Renal cortical epithelial cell (primary cell): Measurements from ENCODE around the gene SUPT3H. TPM values are rescaled to one million over a fixed set of nuclear protein-coding genes. Genes with fewer than 3 reads are reported as not detected.

ENCODE experiments used
- DNase-seq: peaks from one replicate; pipeline ENCODE4 v3.0.0-alpha.2; 2011; ENCODE audit warnings: low read depth
- total RNA-seq: library from RNA; depleted of rRNA; stranded (reverse); fragments of >200 nt; gene quantifications from 2 replicates; pipeline ENCODE4 v1.2.3, GENCODE V29; 2014

SUPT3H gene
- total RNA-seq, 1 donor from 2014 or later = 43.0 TPM

GRCh38 chr6:45118754-45119153 is 259.0 kb downstream of the SUPT3H start:
- no peak for DNase-seq

GRCh38 chr6:45116714-45117410 is 260.9 kb downstream of the SUPT3H start:
- peak; percentile 68 for DNase-seq

DNA sequence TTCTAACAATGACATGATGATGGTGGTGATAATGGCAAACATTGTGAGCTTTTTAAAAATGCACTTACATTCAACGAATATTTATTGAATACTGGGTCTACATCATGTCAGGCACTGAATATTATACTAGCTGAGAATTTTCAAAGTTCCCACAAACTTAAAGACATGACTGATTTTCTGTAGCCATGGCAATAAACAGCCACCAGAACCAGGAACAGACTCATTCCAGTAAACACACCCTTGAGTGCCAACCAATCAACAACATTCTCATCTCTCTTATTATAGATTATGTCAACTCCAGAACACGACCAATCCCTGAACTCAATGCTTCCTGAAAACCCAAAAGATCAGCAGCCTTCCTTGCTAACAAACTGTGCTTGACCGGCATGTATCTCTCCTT is 262.0 kb downstream of the SUPT3H start:
- DNase-seq = peak; percentile 71

DNA sequence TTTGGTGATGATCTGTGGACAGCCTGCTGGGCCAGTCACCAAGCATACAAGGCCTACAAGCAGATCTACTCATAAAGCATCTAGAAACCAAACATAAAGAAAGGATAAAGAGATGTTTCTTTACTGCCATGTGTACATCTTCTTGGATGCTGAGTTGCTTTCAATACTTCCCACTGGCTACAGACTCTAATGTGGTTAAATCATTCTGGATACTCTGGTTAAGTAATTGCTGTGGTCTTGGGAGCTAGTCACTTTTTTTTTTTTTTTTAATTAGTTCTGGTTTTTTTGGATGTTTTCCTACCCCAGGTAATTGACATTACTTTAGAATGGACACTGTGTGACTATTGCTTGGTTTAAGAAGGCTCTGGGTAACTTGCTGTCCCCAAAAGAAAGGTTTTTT is 265.0 kb downstream of the SUPT3H start:
- DNase-seq = no peak

GRCh38 chr6:45109551-45109950 is 268.2 kb downstream of the SUPT3H start:
- DNase-seq = no peak

- DNase-seq = no peak
Observed at GRCh38 chr6:45105170-45105820, 272.4 kb downstream of the SUPT3H start.

GRCh38 chr6:45104429-45104828 is 273.3 kb downstream of the SUPT3H start:
- DNase-seq = no peak

DNA sequence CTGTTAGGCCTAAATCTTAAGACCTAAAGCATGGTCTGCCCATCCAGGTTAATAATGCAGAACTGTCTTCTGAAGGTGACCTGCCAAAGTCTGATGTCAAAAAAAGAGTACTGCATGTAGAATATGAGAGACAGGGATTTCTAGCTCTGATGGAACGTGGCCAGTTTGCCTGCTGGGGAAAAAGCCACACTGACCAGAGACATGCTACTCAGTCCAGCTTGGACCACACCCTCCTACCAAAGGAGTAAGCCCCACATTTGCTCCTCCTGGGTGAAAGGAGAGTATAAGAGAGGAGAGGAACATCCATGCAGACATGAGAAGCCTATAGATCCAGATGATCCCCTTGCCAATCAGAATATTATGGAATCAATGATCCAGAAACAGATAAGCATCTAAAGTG is 279.5 kb downstream of the SUPT3H start:
- no peak for DNase-seq

- DNase-seq = no peak
Observed at GRCh38 chr6:45094831-45095230, 282.9 kb downstream of the SUPT3H start.

GRCh38 chr6:45092135-45092534 is 285.6 kb downstream of the SUPT3H start:
- DNase-seq = no peak

DNA sequence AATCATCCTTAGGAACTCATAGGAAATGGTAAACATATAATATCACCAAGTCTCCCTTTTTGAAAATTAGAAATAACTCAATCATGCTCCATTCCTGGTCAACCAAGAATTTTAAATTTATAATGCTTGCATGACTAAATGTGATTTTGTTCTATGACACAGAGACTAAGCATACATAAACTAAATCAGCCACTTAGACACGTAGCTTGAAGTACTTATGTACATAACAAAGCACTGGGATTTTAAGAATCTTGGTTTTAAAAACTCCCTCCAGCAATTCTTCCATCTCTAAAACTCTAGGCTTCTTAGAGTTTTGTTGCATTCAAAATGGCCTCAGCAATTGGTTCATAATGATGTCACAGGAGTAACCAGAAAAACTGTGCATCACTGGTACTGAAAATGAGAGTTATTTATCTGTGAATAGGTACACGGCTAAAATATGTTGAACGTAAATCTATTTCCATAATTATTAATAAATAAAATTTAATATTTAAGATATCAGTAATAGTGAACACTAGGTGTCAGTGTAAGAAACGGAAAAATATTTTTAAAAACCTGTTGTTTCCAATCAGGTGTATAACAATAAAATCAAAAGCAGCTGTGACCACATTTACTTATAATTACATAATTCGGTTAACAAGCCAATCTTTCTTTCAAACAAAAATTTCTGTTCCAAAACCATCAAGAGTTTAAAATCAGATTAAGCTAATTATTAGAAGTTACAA is 291.2 kb downstream of the SUPT3H start:
- DNase-seq = no peak

GRCh38 chr6:45084257-45084656 is 293.5 kb downstream of the SUPT3H start:
- no peak for DNase-seq

- no peak for DNase-seq
Observed at GRCh38 chr6:45082091-45082490, 295.6 kb downstream of the SUPT3H start.

GRCh38 chr6:45081634-45082033 is 296.1 kb downstream of the SUPT3H start:
- DNase-seq = no peak

DNA sequence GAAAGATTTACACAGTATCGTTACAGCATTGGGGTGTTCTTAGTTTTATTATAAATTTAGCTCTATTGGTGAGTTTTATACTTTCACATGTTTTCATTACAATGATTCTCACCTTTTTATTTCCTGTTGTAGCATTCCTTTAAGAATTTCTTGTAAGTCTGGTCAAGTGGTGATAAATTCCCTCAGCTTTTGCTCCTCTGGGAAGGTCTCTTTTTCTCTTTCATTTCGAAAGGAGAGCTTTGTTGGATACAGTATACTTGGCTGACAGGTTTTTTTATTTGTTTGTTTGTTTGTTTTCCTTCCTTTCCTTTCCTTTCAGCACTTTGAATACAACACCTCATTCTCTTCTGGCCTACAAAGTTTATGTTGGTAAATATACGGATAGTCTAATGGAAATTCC is 299.3 kb downstream of the SUPT3H start:
- DNase-seq = no peak

DNA sequence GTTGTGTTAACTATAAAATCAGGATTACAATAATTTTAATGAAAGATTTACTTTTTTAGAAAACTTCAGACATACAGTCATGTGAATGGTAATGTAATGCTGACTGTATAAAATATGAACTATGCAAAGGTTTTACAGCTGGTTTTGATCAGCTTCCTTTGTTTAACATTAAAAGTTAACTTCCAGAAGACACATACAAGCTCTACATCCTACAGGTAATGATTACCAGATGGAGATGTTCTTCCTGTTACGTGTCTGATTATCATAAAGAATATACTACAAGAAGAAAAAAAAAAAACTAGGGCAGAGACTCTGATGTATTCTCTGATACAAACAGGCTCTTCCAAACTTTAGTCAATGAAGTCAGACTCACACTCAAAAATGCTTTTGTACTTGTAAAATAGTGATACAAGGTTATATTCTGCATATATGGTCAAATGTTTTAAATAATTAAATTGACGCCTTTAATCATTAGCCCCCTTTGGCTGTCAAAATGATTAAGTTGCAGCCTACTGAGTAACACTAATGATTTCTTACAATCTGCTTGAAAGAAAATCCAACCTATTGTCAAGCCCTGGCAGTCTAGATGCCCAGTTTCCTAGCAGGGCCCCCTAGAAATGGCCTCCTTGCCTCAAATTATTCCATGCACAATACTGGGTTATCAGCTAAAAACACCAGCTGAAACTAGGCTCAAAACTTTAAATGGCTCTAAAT is 301.4 kb downstream of the SUPT3H start:
- DNase-seq = peak; percentile 37

GRCh38 chr6:45075246-45075645 is 302.5 kb downstream of the SUPT3H start:
- DNase-seq = peak; percentile 98

- DNase-seq = no peak
Observed at GRCh38 chr6:45074439-45074838, 303.3 kb downstream of the SUPT3H start.

GRCh38 chr6:45073771-45074170 is 304.0 kb downstream of the SUPT3H start:
- peak; percentile 64 for DNase-seq

DNA sequence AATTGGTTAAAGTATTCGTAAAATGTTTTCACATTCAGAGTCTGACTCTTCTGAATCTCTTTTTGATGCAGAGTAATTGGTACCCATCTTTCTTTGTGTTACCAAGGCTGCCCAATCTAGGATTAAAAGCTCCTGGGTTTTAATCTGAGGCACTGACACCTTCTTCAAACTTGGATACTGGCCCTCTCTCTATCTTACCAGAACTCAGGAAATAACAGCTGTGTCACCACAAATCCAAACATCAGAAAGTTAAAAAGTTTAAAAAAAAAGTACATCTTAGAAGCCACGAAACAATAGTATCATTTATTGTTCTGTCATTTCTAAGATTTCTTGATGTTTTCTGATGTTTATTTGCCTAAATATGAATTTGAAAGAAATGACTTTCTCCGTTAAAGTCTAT is 305.1 kb downstream of the SUPT3H start:
- DNase-seq = no peak

DNA sequence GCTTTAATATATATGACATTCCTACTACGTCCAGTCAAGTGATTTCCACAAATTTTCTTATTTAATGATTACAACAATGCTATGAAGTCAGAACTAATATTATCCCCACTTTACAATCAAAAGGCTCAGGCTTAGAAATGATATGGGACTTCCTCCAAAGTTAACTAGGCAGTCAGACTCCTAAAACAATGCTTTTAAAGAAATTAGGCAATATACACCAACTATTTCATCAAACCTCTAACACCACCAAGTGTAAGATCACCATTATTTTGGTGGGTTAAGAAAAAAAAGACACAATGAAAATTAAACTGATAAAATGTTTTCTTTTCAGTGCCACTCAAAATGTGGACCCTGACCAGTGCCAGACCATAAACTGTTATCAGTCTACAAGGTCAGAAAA is 305.7 kb downstream of the SUPT3H start:
- DNase-seq = peak; percentile 61

DNA sequence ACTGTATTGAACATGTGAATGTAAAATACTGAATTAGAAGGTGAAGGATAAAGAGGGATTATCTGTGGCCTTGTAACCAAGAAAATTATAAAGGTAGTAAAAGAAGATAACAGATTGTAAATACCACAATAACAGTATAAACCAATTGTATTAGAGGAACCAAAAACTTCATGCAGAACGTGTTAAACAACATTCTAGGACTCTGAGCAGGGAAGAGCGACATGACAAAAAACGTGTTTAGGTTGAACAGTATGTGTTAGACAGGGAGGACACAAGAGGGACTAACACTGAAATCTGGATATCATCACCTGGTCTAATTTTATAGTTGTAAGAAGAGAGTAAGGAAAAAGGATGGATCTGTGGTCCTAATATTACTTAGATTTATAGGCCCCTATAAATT is 308.6 kb downstream of the SUPT3H start:
- DNase-seq = no peak
